Left colon (tissue), 2 donors: ENCODE results near the gene PCDHGB4. TPM values are rescaled to one million over a fixed set of nuclear protein-coding genes. Genes with fewer than 3 reads are reported as not detected.
"Not testable (repeated sequence)": the region's sequence is repeated elsewhere in the genome, so short reads cannot be mapped to it uniquely, and the experiment has no call there.

Source experiments
- ATAC-seq: fragments of 200-7000 bp; cut with Tn5 transposase; one replicate; pipeline ENCODE4 v1.9.1; 2020; ENCODE audit warnings: mild to moderate bottlenecking, moderate library complexity
- DNase-seq, 2 donors: peaks; one replicate each; pipeline ENCODE4 v3.0.0-alpha.2; 2020
- intact Hi-C, 2 donors: fragments of 100-400 bp; cut with DNase I in 1 of 2; cut with micrococcal nuclease in 1 of 2; formaldehyde crosslinking; loops; one replicate each; pipeline versions ENCODE4 v1.11.2 to v1.14.0; 2022; cut with DNase I, micrococcal nuclease
- long read RNA-seq: library from polyadenylated mRNA; unstranded; transcript quantifications from one replicate; pipeline ENCODE4 v2.0.0, GENCODE V29; 2021
- total RNA-seq, 2 donors: library from RNA; stranded (reverse); fragmentation: NEBNext Ultra II Directional; extraction: Animal tissue kit (Norgen Biotek cat#: 25700); gene quantifications; one replicate each; pipeline ENCODE4 v1.2.1, GENCODE V29; 2021
- donor health status: DM: no; HTN: no; CAD: no.
- donor health status: DM: yes; HTN: yes; CAD: no.

The PCDHGB4 gene
- total RNA-seq = 1 to 10 TPM in 1 of 2 donors, under 1 TPM in 1; 0.98 to 1.3 TPM
- long read RNA-seq, full-length matches to known transcripts = 2 of 2 reads
- long read RNA-seq, partial matches to known transcripts = 0 of 2 reads
- long read RNA-seq, other reads (novel, unspliced or antisense) = 0 of 2 reads

DNA sequence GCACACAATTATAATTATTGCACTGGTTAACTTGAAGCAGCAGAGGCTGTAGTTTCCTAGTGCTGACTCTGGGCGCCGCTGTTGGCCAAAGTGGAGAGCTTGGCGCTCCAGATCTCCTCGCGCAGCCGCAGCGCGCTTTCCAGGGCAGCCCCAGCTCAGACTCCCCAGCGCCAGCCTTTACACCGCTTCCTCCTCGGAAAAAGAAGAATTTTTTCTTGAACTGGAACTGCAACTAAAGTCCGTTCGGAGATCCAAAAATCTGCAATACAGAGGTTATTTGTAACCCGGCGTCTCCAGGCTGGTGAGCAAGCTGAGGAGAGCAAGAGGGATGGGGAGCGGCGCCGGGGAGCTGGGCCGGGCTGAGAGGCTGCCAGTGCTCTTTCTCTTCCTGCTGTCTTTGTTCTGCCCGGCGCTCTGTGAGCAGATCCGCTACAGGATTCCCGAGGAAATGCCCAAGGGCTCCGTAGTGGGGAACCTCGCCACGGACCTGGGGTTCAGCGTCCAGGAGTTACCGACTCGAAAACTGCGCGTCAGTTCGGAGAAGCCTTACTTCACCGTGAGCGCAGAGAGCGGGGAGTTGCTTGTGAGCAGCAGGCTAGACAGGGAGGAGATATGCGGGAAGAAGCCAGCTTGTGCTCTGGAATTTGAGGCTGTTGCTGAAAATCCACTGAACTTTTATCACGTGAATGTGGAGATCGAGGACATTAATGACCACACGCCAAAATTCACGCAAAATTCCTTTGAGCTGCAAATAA is at the start of gene PCDHGB4:
TSS of gene PCDHGB4 (plus strand) at position 142 of the 755 bp plus-strand sequence. CDS start at position 329, 187 bp downstream.
- DNase-seq, intact Hi-C loops: not testable (repeated sequence)
- peak; percentile 64 for ATAC-seq

DNA sequence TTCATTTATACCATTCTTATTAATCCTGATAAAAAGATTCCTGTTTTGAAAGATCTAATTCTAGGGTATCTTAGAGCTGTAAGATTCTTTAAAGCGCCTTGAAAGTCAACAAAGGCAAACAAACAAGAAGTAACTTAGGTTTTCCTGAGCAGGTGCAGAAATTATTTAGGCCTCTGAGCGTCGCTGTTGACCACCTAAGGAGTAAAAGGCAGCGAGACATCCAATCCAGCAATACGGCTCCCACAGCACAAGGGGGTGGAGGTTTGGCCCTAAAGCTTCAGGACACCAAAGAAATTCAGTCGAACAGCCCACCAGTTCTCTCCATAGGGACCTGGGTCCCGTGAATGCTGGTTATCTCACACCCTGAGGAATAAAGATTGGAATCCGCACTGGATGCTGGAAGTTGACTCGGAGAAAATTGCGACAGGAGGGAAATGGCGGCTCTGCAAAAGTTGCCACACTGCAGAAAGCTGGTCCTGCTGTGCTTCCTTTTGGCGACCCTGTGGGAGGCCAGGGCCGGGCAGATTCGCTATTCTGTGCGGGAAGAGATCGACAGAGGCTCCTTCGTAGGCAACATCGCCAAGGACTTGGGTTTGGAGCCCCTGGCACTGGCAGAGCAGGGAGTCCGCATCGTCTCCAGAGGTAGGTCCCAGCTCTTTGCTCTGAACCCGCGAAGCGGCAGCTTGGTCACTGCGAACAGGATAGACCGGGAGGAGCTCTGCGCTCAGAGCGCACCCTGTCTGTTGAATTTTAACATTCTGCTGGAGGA is 48.8 kb upstream of the PCDHGB4 start, which contains the start of gene PCDHGA2:
TSS of gene PCDHGA2 (plus strand) at position 223 of the 769 bp plus-strand sequence.
- intact Hi-C loops = no loop called here
- ATAC-seq = no peak
- no peak for DNase-seq

DNA sequence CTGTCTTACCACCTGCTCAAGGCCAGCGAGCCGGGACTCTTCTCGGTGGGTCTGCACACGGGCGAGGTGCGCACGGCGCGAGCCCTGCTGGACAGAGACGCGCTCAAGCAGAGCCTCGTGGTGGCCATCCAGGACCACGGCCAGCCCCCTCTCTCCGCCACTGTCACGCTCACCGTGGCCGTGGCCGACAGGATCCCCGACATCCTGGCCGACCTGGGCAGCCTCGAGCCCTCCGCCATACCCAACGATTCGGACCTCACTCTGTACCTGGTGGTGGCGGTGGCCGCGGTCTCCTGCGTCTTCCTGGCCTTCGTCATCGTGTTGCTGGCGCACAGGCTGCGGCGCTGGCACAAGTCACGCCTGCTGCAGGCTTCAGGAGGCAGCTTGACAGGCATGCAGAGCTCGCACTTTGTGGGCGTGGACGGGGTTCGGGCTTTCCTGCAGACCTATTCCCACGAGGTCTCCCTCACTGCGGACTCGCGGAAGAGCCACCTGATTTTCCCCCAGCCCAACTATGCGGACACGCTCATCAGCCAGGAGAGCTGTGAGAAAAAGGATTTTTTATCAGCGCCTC is 46.6 kb upstream of the PCDHGB4 start:
- intact Hi-C loops = loop anchor here in 1 of 2 donors (10.0 kb wide), 1 partner anchor 54 kb away; the partner anchor contains the start of genes PCDHGA8 and PCDHGB5
- not testable (repeated sequence) for DNase-seq, ATAC-seq

DNA sequence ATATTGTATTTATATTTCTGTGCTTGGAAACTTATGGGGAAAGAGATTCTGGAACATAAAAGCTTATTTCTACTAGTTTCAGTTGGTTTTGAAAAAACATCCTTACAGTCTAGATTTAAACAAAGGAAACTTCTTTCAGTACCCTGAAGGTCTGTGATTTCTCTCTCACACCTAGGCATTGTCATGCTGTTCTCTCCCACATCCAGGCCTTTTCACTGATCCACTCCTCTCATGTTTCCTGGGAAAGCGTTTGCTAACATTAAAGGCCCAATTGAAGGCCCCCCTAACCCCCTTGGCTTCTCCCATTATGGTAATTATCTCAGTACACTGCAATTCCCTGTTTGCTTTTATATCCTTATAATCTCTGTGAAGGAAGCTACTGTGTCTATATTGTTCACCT is 44.7 kb upstream of the PCDHGB4 start:
- no peak for ATAC-seq
- intact Hi-C loops = loop anchor here in 1 of 2 donors (10.0 kb wide), 1 partner anchor 52 kb away; the partner anchor contains the start of genes PCDHGA8 and PCDHGB5
- DNase-seq = no peak

DNA sequence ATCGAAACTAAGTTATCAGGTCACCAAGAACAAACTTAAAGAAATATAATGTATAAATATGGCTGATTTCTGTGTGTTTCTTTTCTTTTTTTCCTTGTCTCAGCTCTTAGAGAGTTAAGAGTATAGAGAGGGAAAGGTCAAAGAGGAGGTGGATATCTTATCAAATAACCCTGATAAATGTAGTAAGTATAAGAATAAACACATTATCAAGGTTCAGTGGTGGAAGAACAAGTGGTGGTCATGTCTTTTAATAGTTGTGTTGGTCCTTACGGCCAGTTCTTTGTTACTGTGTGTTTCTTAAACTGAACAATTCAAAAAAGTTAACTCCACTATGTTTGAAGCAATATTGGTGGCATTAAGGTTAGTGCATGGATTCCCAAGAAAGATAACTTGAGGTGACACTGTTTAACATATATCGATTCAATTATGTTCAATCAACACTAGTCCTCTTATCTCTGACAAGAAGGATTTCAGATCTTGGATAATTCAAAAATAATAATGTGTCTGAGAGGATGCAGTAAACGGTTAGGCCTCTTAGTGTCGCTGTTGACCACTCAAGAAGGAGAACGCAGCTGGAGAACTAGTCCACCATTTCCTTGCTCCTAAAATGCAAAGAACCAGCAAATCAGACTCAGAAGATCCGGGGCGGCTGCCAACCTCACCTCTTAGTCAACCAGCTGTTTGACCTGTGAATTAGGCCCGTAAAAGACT is 44.1 kb upstream of the PCDHGB4 start, which contains the start of gene PCDHGA3:
TSS of gene PCDHGA3 (plus strand) at position 588 of the 711 bp plus-strand sequence. CDS start 205 bp downstream, outside the sequence.
- no peak for ATAC-seq
- intact Hi-C loops = loop anchor here in 1 of 2 donors (10.0 kb wide), 1 partner anchor 51 kb away; the partner anchor contains the start of genes PCDHGA8 and PCDHGB5
- no peak for DNase-seq

DNA sequence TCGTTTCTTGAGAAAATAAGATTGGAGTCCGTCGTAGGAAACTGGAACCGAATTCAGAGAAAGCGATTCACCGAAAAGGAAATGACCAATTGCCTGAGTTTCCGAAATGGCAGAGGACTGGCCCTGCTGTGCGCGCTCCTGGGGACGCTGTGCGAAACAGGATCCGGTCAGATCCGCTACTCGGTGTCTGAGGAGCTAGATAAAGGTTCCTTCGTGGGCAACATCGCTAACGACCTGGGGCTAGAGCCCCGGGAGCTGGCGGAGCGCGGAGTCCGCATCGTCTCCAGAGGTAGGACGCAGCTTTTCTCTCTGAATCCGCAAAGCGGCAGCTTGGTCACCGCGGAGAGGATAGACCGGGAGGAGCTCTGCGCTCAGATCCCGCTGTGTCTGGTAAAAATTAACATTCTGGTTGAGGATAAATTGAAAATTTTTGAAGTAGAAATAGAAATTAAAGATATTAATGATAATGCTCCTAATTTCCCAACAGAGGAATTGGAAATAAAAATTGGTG is 43.5 kb upstream of the PCDHGB4 start:
- intact Hi-C loops = loop anchor here in 1 of 2 donors (10.0 kb wide), 1 partner anchor 51 kb away; the partner anchor contains the start of genes PCDHGA8 and PCDHGB5
- no peak for DNase-seq
- ATAC-seq = no peak

DNA sequence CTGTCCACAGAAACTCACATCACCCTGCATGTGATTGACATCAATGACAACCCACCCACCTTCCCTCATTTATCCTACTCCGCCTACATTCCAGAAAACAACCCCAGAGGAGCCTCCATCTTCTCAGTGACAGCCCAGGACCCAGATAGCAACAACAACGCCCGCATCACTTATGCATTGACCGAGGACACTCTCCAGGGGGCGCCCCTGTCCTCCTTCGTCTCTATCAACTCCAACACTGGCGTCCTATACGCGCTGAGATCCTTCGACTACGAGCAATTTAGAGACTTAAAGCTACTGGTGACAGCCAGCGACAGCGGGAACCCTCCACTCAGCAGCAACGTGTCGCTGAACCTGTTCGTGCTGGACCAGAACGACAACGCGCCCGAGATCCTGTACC is 42.2 kb upstream of the PCDHGB4 start:
- no peak for ATAC-seq
- intact Hi-C loops = loop anchor here in 1 of 2 donors (10.0 kb wide), 1 partner anchor 49 kb away; the partner anchor contains the start of genes PCDHGA8 and PCDHGB5
- no peak for DNase-seq

DNA sequence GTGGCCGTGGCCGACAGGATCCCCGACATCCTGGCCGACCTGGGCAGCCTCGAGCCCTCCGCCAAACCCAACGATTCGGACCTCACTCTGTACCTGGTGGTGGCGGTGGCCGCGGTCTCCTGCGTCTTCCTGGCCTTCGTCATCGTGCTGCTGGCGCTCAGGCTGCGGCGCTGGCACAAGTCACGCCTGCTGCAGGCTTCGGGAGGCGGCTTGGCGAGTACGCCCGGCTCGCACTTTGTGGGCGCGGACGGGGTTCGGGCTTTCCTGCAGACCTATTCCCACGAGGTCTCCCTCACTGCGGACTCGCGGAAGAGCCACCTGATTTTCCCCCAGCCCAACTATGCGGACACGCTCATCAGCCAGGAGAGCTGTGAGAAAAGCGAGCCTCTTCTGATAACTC is 41.5 kb upstream of the PCDHGB4 start:
- not testable (repeated sequence) for ATAC-seq, DNase-seq
- intact Hi-C loops = loop anchor here in 1 of 2 donors (10.0 kb wide), 1 partner anchor 49 kb away; the partner anchor contains the start of genes PCDHGA8 and PCDHGB5

DNA sequence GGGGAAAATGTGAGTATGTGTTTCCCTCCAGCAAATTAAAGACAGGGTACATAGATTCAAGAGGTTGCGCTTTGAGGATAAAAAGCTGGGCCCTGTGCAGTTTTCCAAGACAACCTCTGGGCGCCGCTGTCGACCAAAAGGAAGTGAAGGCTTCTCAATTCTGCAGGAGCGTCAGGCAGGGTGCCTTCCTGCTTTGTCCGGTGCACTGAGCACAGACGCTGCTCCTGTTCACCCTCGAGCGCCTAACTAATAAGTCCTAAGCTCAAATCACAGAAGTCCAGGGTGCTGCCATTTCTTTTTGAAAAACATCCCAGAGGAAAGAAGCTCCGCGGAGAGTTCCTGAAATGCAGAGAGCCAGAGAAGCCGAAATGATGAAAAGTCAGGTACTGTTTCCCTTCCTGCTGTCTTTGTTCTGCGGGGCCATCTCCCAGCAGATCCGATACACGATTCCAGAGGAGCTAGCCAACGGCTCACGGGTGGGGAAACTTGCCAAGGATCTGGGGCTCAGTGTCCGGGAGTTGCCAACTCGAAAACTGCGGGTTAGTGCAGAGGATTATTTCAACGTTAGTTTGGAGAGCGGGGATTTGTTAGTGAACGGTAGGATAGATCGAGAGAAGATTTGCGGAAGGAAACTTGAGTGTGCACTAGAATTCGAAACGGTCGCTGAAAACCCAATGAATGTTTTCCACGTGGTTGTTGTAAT is 37.4 kb upstream of the PCDHGB4 start, which contains the start of gene PCDHGB1:
TSS of gene PCDHGB1 (plus strand) at position 183 of the 703 bp plus-strand sequence. CDS start at position 345, 162 bp downstream.
- DNase-seq = peak in 1 of 2 donors; percentile 36
- intact Hi-C loops = loop anchor here in 1 of 2 donors (10.0 kb wide), 1 partner anchor 45 kb away; the partner anchor contains the start of genes PCDHGA8 and PCDHGB5
- peak; percentile 71 for ATAC-seq

DNA sequence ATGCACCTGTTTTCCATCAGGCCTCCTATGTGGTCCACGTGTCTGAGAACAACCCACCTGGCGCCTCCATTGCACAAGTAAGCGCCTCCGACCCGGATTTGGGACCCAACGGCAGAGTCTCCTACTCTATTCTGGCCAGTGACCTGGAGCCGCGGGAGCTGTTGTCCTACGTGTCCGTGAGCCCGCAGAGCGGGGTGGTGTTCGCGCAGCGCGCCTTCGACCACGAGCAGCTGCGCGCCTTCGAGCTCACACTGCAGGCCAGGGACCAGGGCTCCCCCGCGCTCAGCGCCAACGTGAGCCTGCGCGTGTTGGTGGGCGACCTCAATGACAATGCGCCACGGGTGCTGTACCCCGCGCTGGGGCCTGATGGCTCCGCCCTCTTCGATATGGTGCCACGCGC is 35.9 kb upstream of the PCDHGB4 start:
- intact Hi-C loops = no loop called here
- ATAC-seq (no peak), DNase-seq (no peak)

DNA sequence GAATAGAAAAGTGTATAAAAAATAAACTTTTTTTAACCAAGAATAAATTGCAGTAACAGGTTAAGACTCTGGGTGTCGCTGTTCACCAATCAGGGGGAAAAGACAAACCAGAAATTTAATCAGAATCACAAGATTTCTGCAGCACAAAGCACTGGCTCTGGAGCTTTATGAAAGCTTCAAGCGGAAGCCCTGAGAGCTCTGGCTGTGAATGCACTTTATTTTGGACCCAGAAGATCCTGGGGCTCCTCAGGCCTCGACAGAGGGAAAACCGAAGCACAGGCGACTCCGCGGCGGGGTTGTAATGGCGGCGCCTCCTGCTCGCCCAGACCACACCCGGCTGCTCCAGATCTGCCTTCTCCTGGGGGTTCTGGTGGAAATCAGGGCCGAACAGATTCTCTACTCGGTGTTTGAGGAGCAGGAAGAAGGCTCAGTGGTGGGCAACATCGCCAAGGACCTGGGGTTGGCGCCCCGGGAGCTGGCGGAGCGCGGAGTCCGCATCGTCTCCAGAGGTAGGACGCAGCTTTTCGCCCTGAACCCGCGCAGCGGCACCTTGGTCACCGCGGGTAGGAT is 32.5 kb upstream of the PCDHGB4 start, which contains the start of gene PCDHGA4:
TSS of gene PCDHGA4 (plus strand) at position 122 of the 570 bp plus-strand sequence. CDS start at position 209, 87 bp downstream.
- no peak for DNase-seq
- ATAC-seq = no peak
- intact Hi-C loops = no loop called here

DNA sequence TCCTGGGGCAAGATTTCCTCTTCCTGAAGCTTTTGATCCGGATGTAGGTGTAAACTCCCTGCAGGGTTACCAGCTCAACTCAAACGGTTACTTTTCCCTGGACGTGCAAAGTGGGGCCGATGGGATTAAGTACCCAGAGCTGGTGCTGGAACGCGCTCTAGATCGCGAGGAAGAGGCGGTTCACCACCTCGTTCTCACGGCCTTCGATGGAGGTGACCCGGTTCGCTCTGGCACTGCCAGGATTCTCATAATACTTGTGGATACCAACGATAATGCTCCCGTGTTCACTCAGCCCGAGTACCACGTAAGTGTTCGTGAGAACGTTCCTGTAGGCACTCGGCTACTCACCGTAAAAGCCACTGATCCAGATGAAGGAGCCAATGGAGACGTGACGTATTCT is 31.9 kb upstream of the PCDHGB4 start:
- ATAC-seq (no peak), DNase-seq (no peak)
- intact Hi-C loops = no loop called here

DNA sequence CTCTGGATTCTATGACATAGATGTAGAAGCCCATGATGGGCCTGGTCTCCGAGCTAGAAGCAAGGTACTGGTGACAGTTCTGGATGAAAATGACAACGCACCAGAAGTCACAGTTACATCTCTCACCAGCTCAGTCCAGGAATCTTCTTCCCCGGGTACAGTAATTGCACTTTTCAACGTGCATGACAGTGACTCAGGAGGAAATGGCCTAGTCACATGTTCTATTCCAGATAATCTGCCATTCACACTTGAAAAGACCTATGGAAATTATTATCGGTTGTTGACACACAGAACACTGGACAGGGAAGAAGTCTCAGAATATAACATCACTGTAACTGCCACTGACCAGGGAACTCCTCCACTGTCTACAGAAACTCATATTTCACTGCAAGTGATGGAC is 31.4 kb upstream of the PCDHGB4 start:
- DNase-seq = no peak
- intact Hi-C loops = no loop called here
- ATAC-seq = no peak

DNA sequence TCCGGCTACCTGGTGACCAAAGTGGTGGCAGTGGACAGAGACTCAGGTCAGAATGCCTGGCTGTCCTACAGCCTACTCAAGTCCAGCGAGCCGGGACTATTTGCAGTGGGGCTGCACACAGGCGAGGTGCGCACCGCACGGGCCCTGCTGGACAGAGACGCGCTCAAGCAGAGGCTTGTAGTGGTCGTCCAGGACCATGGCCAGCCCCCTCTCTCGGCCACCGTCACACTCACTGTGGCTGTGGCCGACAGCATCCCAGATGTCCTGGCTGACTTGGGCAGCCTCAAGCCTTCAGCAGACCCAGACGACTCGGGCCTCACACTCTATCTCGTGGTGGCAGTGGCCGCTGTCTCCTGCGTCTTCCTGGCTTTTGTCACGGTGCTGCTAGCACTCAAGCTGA is 30.5 kb upstream of the PCDHGB4 start:
- intact Hi-C loops = no loop called here
- DNase-seq (no peak), ATAC-seq (no peak)

DNA sequence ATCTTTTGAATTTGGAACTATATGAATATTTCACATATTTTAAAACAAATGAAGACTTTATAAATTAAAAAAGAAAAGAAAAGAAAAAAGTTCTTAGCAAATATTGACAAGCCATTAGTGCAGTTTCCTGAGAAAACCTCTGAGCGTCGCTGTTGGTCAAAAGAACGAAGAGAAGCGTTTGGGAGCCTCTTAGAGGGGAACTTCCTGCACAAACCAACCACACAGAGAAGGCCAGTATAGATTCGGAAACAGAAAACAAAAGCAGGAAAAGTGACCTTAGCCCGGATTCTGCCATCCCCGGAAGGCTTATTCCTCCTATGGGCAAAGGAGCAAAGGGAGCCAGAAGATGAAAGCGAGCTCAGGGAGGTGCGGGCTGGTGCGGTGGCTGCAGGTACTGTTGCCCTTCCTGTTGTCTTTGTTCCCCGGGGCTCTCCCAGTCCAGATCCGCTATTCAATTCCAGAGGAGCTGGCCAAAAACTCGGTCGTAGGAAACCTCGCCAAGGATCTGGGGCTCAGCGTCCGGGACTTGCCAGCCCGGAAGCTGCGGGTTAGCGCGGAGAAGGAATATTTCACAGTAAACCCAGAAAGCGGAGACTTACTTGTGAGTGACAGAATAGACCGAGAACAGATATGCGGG is 27.6 kb upstream of the PCDHGB4 start, which contains the start of gene PCDHGB2:
TSS of gene PCDHGB2 (plus strand) at position 205 of the 637 bp plus-strand sequence. CDS start at position 347, 142 bp downstream.
- DNase-seq (no peak), ATAC-seq (peak; percentile 35)
- intact Hi-C loops = no loop called here

DNA sequence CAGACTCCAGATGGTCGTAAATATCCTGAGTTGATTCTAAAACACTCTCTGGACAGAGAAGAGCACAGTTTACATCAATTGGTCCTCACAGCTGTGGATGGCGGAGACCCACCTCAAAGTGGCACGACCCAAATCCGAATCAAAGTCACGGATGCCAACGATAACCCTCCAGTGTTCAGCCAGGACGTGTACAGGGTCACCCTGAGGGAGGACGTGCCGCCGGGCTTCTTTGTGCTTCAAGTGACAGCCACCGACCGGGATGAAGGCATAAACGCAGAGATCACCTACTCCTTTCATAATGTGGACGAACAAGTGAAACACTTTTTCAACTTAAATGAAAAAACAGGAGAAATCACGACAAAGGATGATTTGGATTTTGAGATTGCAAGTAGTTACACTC is 26.8 kb upstream of the PCDHGB4 start:
- no peak for DNase-seq
- intact Hi-C loops = no loop called here
- ATAC-seq = no peak
